Measurements from ENCODE around the gene CCL4.

DNA sequence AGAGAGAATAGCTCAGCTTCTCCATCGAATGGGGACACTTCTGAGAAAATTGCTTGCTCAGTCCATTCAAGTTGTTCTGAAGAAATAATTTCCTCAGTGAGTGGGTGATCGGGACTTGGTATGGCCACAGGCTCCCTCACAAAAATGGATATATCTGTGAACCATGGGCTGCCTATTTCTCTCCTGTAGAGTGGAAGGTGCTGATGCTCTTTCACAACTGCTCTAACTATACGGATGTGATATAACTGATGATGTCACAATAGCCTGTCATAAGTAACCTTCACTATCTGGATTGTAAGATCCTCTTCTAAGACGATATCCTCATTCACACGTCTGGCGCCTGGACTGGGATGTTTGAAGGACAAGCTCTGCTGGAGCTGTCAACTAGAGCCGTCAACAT is 44.2 kb upstream of the CCL4 start:
- TF ChIP-seq, protein P1, sequence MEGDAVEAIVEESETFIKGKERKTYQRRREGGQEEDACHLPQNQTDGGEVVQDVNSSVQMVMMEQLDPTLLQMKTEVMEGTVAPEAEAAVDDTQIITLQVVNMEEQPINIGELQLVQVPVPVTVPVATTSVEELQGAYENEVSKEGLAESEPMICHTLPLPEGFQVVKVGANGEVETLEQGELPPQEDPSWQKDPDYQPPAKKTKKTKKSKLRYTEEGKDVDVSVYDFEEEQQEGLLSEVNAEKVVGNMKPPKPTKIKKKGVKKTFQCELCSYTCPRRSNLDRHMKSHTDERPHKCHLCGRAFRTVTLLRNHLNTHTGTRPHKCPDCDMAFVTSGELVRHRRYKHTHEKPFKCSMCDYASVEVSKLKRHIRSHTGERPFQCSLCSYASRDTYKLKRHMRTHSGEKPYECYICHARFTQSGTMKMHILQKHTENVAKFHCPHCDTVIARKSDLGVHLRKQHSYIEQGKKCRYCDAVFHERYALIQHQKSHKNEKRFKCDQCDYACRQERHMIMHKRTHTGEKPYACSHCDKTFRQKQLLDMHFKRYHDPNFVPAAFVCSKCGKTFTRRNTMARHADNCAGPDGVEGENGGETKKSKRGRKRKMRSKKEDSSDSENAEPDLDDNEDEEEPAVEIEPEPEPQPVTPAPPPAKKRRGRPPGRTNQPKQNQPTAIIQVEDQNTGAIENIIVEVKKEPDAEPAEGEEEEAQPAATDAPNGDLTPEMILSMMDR (IDR thresholded peaks at IDR 0.05; ENCODE audit: low read depth, low read length, missing input control), result no peak
- TF ChIP-seq, protein P2, sequence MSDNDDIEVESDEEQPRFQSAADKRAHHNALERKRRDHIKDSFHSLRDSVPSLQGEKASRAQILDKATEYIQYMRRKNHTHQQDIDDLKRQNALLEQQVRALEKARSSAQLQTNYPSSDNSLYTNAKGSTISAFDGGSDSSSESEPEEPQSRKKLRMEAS (IDR thresholded peaks at IDR 0.05), result no peak
- TF ChIP-seq, protein P3, sequence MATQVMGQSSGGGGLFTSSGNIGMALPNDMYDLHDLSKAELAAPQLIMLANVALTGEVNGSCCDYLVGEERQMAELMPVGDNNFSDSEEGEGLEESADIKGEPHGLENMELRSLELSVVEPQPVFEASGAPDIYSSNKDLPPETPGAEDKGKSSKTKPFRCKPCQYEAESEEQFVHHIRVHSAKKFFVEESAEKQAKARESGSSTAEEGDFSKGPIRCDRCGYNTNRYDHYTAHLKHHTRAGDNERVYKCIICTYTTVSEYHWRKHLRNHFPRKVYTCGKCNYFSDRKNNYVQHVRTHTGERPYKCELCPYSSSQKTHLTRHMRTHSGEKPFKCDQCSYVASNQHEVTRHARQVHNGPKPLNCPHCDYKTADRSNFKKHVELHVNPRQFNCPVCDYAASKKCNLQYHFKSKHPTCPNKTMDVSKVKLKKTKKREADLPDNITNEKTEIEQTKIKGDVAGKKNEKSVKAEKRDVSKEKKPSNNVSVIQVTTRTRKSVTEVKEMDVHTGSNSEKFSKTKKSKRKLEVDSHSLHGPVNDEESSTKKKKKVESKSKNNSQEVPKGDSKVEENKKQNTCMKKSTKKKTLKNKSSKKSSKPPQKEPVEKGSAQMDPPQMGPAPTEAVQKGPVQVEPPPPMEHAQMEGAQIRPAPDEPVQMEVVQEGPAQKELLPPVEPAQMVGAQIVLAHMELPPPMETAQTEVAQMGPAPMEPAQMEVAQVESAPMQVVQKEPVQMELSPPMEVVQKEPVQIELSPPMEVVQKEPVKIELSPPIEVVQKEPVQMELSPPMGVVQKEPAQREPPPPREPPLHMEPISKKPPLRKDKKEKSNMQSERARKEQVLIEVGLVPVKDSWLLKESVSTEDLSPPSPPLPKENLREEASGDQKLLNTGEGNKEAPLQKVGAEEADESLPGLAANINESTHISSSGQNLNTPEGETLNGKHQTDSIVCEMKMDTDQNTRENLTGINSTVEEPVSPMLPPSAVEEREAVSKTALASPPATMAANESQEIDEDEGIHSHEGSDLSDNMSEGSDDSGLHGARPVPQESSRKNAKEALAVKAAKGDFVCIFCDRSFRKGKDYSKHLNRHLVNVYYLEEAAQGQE (IDR thresholded peaks at IDR 0.05), result no peak
- no peak for TF ChIP-seq EGR1 (IDR thresholded peaks at IDR 0.05; ENCODE audit: low read depth in 2 of 2)
- no peak for TF ChIP-seq JUND (IDR thresholded peaks at IDR 0.05)
- no peak for TF ChIP-seq TAF1 (conservative IDR thresholded peaks at IDR 0.05)
- no peak for TF ChIP-seq RAD21 (IDR thresholded peaks at IDR 0.05)
- TF ChIP-seq, protein P4, sequence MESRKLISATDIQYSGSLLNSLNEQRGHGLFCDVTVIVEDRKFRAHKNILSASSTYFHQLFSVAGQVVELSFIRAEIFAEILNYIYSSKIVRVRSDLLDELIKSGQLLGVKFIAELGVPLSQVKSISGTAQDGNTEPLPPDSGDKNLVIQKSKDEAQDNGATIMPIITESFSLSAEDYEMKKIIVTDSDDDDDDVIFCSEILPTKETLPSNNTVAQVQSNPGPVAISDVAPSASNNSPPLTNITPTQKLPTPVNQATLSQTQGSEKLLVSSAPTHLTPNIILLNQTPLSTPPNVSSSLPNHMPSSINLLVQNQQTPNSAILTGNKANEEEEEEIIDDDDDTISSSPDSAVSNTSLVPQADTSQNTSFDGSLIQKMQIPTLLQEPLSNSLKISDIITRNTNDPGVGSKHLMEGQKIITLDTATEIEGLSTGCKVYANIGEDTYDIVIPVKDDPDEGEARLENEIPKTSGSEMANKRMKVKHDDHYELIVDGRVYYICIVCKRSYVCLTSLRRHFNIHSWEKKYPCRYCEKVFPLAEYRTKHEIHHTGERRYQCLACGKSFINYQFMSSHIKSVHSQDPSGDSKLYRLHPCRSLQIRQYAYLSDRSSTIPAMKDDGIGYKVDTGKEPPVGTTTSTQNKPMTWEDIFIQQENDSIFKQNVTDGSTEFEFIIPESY (IDR thresholded peaks at IDR 0.05), result no peak
- no peak for TF ChIP-seq NR2F2 (IDR thresholded peaks at IDR 0.05)
- no peak for TF ChIP-seq FOXA1 (IDR thresholded peaks at IDR 0.05)
- TF ChIP-seq YY1 (IDR thresholded peaks at IDR 0.05), result no peak
- no peak for TF ChIP-seq GABPA (IDR thresholded peaks at IDR 0.05 in 1 of 2, conservative IDR thresholded peaks at IDR 0.05 in 1 of 2)
